Measurements from ENCODE around the gene SEPTIN14. TPM values are rescaled to one million over a fixed set of nuclear protein-coding genes. Genes with fewer than 3 reads are reported as not detected.
"Not testable (repeated sequence)": the region's sequence is repeated elsewhere in the genome, so short reads cannot be mapped to it uniquely, and the experiment has no call there.

The SEPTIN14 gene
- total and polyA plus RNA-seq, 2 experiments from 2014 or later: not detected

DNA sequence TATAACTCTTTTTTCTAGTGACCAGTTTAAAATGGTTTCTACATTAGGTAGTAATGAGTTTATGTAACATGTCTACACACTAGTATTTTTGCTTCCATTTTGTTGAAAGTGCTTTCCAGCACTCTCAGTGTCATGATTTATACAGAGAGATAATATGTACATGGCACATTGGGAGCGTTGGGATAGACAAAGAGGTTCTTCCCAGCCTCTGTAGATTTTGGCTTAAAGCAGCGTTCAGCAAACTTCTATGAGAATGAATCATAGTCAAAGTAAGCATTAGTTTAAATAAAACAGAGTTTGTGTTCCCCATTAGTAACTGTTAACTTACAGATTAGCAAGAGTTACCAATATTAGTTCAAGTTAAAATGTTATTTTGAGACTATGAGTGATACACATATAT, 43.9 kb downstream of the SEPTIN14 start:
- no peak for ATAC-seq
- Histone ChIP-seq H3K79me2 (replicated peaks; ENCODE audit: insufficient read depth) (no peaks in the 10 kb centered on the region), H3K9me2 (ENCODE audit: insufficient read depth) (no peaks in the 10 kb centered on the region), H4K20me1 (replicated peaks; ENCODE audit: insufficient read depth) (no peaks in the 10 kb centered on the region), H3F3A (replicated peaks; ENCODE audit: low read depth) (no peaks in the 10 kb centered on the region), H2AFZ (no peak overlapping the region), H3K4me2 (no peak overlapping the region), H3K27ac (ENCODE audit: low read depth) (no peak overlapping the region), H3K27me3 (ENCODE audit: insufficient read depth) (no peaks in the 10 kb centered on the region), H3K4me1 (ENCODE audit: insufficient read depth) (no peaks in the 10 kb centered on the region), H3K36me3 (ENCODE audit: insufficient read depth) (no peaks in the 10 kb centered on the region), H3K4me3 (no peak overlapping the region)
- H3K27me3 Mint-ChIP-seq (ENCODE audit: insufficient read depth, low read depth, poor library complexity): peaks cover 2% of the 10 kb centered on the region
- no peak overlapping the region for H3K27ac Mint-ChIP-seq
- no peak for DNase-seq (ENCODE audit: low spot score)
- H3K4me3 Mint-ChIP-seq: no peak overlapping the region
- TF ChIP-seq JUNB (IDR thresholded peaks at IDR 0.05; ENCODE audit: unreplicated experiment): no peak
- TF ChIP-seq EZH2 (IDR thresholded peaks at IDR 0.05; ENCODE audit: low read depth, unreplicated experiment): no peak
- no peak for TF ChIP-seq ETS1 (IDR thresholded peaks at IDR 0.05)
- no peak for TF ChIP-seq STAT1 (IDR thresholded peaks at IDR 0.05; ENCODE audit: unreplicated experiment)
- TF ChIP-seq NANOG (IDR thresholded peaks at IDR 0.05; ENCODE audit: borderline replicate concordance): no peak
- no peak for TF ChIP-seq ZNF331 (CRISPR knock-in tag; IDR thresholded peaks at IDR 0.05; ENCODE audit: low read depth)
- TF ChIP-seq POLR2AphosphoS5 (IDR thresholded peaks at IDR 0.05; ENCODE audit: low read depth): no peak
- TF ChIP-seq, protein P1, sequence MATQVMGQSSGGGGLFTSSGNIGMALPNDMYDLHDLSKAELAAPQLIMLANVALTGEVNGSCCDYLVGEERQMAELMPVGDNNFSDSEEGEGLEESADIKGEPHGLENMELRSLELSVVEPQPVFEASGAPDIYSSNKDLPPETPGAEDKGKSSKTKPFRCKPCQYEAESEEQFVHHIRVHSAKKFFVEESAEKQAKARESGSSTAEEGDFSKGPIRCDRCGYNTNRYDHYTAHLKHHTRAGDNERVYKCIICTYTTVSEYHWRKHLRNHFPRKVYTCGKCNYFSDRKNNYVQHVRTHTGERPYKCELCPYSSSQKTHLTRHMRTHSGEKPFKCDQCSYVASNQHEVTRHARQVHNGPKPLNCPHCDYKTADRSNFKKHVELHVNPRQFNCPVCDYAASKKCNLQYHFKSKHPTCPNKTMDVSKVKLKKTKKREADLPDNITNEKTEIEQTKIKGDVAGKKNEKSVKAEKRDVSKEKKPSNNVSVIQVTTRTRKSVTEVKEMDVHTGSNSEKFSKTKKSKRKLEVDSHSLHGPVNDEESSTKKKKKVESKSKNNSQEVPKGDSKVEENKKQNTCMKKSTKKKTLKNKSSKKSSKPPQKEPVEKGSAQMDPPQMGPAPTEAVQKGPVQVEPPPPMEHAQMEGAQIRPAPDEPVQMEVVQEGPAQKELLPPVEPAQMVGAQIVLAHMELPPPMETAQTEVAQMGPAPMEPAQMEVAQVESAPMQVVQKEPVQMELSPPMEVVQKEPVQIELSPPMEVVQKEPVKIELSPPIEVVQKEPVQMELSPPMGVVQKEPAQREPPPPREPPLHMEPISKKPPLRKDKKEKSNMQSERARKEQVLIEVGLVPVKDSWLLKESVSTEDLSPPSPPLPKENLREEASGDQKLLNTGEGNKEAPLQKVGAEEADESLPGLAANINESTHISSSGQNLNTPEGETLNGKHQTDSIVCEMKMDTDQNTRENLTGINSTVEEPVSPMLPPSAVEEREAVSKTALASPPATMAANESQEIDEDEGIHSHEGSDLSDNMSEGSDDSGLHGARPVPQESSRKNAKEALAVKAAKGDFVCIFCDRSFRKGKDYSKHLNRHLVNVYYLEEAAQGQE (IDR thresholded peaks at IDR 0.05; ENCODE audit: unreplicated experiment): no peak
- no peak for TF ChIP-seq CTCF (conservative IDR thresholded peaks at IDR 0.05; ENCODE audit: low read depth in 2 of 2)
- TF ChIP-seq EZH2phosphoT487 (IDR thresholded peaks at IDR 0.05; ENCODE audit: unreplicated experiment): no peak
- no peak for TF ChIP-seq ZNF114 (CRISPR knock-in tag; IDR thresholded peaks at IDR 0.05)
- no peaks in the 10 kb centered on the region for H3K4me1 Mint-ChIP-seq
- peaks cover 90% of the 10 kb centered on the region for H3K9me3 Mint-ChIP-seq
- H3K36me3 Mint-ChIP-seq (ENCODE audit: low read depth): peaks cover 24% of the 10 kb centered on the region; the same call in 2 of the 3 replicates

DNA sequence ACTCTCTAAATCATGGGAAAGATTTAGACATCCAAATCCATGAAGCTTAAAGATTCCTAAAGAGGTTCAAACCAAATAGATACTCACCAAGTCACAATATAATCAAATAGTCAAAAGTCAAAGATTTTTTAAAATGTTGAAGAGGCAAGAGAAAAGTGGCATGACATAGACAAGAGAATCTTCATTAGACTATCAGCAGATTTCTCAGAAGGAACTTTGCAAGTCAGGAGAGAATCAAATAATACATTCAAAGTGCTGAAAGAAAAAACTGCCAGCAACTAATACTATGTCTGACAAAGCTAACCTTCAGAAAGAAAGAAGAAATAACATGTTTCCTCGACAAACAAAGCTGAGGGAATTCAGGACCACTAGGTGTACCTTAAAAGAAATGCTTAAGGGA, 65.3 kb downstream of the SEPTIN14 start:
- Mint-ChIP-seq H3K36me3 (ENCODE audit: low read depth) (peaks cover 18% of the 10 kb centered on the region; the same call in 2 of the 3 replicates), H3K9me3 (peaks cover 89% of the 10 kb centered on the region)
- H3K4me3 Mint-ChIP-seq; H3K27me3 ChIP-seq (ENCODE audit: insufficient read depth); H2AFZ ChIP-seq; H3K4me3 ChIP-seq; H3K9me2 ChIP-seq (ENCODE audit: insufficient read depth); H3K4me1 ChIP-seq (ENCODE audit: insufficient read depth); H3K36me3 ChIP-seq (ENCODE audit: insufficient read depth); H3K27me3 Mint-ChIP-seq (ENCODE audit: insufficient read depth, low read depth, poor library complexity); H3K27ac Mint-ChIP-seq; H3K4me2 ChIP-seq; H4K20me1 ChIP-seq (replicated peaks; ENCODE audit: insufficient read depth); H3F3A ChIP-seq (replicated peaks; ENCODE audit: low read depth); ATAC-seq; H3K79me2 ChIP-seq (replicated peaks; ENCODE audit: insufficient read depth); DNase-seq (ENCODE audit: low spot score); H3K27ac ChIP-seq (ENCODE audit: low read depth); H3K4me1 Mint-ChIP-seq: not testable (repeated sequence)
